ENCODE measurements around the gene KAT2A. TPM values are rescaled to one million over a fixed set of nuclear protein-coding genes. Genes with fewer than 3 reads are reported as not detected.

The KAT2A gene
- total RNA-seq, 2 experiments from 2014 or later, result 25.7 to 26.7 TPM

GRCh38 chr17:42131981-42132432 is 10.8 kb upstream of the KAT2A start:
- H3K36me3 Mint-ChIP-seq (ENCODE audit: low read depth), result peaks cover 66% of the 10 kb centered on the region

DNA sequence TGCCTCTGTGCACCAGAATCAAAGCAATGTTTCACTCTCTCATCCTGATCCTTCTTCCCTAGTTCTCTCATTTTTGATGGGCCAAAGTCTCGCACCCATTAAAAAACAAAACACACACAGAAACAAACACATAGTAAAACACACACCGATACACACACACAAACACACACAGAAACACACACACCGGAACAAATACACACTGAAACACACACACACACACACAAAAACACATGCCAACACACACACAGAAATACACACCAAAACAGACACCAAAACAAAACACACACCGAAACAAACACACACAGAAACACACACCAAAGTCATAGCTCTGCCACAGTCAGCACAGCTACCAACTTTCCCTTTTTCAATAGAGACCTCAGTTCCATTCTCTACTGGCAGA is 10.1 kb upstream of the KAT2A start:
- Mint-ChIP-seq H3K36me3 (ENCODE audit: low read depth) (peaks cover 66% of the 10 kb centered on the region), H3K4me1 (peaks cover 53% of the 10 kb centered on the region), H3K27me3 (no peaks in the 10 kb centered on the region), H3K9me3 (no peaks in the 10 kb centered on the region), H3K27ac (peak overlapping the region; percentile 44), H3K4me3 (no peak overlapping the region)
- ChIA-PET POLR2A (interaction anchor here (1.8 kb wide), 1 partner anchor 11 kb away, joined by 9 read pairs; no protein-coding TSS in a partner anchor), CTCF (interaction anchor here (1.1 kb wide), 1 partner anchor 63 kb away, joined by 3 read pairs; no protein-coding TSS in a partner anchor)
- DNase-seq, result no peak

More at GRCh38 chr17:42131981-42132432, 10.8 kb upstream of the KAT2A start:
- no peaks in the 10 kb centered on the region for H3K9me3 Mint-ChIP-seq
- POLR2A ChIA-PET, result interaction anchor here (1.2 to 3.3 kb wide), 3 partner anchors 11 to 20 kb away, joined by 3 to 10 read pairs (median 6); partner anchors contain the start of genes DHX58 and KAT2A
- H3K27me3 Mint-ChIP-seq, result no peaks in the 10 kb centered on the region
- H3K4me1 Mint-ChIP-seq, result peaks cover 58% of the 10 kb centered on the region
- no peak for DNase-seq
- CTCF ChIA-PET, result interaction anchor here (0.8 to 1.1 kb wide), 3 partner anchors 50 to 90 kb away, joined by 3 read pairs; no protein-coding TSS in a partner anchor
- H3K4me3 Mint-ChIP-seq, result no peak overlapping the region
- H3K27ac Mint-ChIP-seq, result peak overlapping the region; percentile 44

GRCh38 chr17:42130310-42130936 is 9.3 kb upstream of the KAT2A start:
- POLR2A ChIA-PET, result interaction anchor here (0.8 to 1.8 kb wide), 4 partner anchors 9 to 113 kb away, joined by 3 to 9 read pairs (median 6); partner anchors contain the start of genes DHX58 and DNAJC7
- Mint-ChIP-seq H3K9me3 (no peaks in the 10 kb centered on the region), H3K27me3 (no peaks in the 10 kb centered on the region), H3K4me3 (no peak overlapping the region), H3K36me3 (ENCODE audit: low read depth) (peaks cover 68% of the 10 kb centered on the region), H3K4me1 (peaks cover 45% of the 10 kb centered on the region), H3K27ac (peak overlapping the region; percentile 54)
- DNase-seq, result no peak
- CTCF ChIA-PET, result interaction anchor here (0.6 to 1.1 kb wide), 2 partner anchors 167 to 241 kb away, joined by 3 to 5 read pairs; no protein-coding TSS in a partner anchor

- Mint-ChIP-seq H3K4me1 (peaks cover 38% of the 10 kb centered on the region), H3K27me3 (no peaks in the 10 kb centered on the region), H3K27ac (peak overlapping the region; percentile 10), H3K4me3 (no peak overlapping the region), H3K36me3 (ENCODE audit: low read depth) (peaks cover 75% of the 10 kb centered on the region), H3K9me3 (no peaks in the 10 kb centered on the region)
- ChIA-PET POLR2A (interaction anchor here (0.7 to 1.8 kb wide), 5 partner anchors 9 to 112 kb away, joined by 3 to 9 read pairs (median 5); partner anchors contain the start of genes DHX58 and DNAJC7), CTCF (interaction anchor here (1.1 kb wide), 1 partner anchor 166 kb away, joined by 5 read pairs; no protein-coding TSS in a partner anchor)
- no peak for DNase-seq
These were observed 8.1 kb upstream of the KAT2A start for GRCh38 chr17:42129109-42129837.

DNA sequence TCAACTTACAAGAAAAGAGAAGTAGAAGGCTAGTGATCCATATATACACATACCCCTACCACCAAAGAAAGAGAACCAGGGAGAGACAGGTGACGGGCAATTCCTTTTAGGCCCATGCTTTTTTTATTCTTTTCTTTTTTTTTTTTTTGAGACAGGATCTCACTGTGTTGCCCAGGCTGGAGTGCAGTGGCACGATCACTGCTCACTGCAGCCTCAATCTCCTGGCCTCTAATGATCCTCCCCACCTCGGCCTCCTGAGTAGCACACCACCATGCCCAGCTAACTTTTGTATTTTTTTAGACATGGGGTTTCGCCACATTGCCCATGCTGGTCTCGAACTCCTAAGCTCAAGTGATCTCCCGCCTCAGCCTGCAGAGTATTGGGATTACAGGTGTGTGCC is 6.2 kb upstream of the KAT2A start:
- ChIA-PET CTCF (no interaction called here), POLR2A (interaction anchor here (1.2 kb wide), 1 partner anchor 15 kb away, joined by 7 read pairs; the partner anchor contains the start of gene DHX58)
- peaks cover 20% of the 10 kb centered on the region for H3K4me1 Mint-ChIP-seq
- H3K27me3 Mint-ChIP-seq, result no peaks in the 10 kb centered on the region
- H3K9me3 Mint-ChIP-seq, result no peaks in the 10 kb centered on the region
- H3K4me3 Mint-ChIP-seq, result no peak overlapping the region
- H3K36me3 Mint-ChIP-seq (ENCODE audit: low read depth), result peaks cover 68% of the 10 kb centered on the region
- H3K27ac Mint-ChIP-seq, result no peak overlapping the region
- no peak for DNase-seq

DNA sequence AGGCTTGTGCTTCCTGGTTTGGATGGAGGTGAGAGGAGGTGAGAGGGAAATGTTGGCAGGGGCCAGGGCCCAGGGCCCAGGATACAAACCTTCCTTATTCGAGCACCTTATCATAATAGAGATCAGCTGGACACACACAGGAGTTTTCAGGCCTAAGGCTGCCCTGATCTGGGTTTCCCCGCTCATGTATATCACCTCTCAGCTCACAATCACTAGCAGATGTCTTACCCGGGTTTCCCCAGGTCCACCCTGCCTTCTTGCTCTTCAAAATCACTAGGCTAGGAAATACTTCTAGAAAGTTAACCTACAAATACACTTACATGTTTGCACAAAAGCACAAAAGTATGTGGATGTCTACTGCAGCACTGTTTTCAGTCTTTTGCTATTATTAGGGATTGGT is 5.7 kb upstream of the KAT2A start:
- H3K27ac Mint-ChIP-seq, result no peak overlapping the region
- POLR2A ChIA-PET, result no interaction called here
- CTCF ChIA-PET, result no interaction called here

DNA sequence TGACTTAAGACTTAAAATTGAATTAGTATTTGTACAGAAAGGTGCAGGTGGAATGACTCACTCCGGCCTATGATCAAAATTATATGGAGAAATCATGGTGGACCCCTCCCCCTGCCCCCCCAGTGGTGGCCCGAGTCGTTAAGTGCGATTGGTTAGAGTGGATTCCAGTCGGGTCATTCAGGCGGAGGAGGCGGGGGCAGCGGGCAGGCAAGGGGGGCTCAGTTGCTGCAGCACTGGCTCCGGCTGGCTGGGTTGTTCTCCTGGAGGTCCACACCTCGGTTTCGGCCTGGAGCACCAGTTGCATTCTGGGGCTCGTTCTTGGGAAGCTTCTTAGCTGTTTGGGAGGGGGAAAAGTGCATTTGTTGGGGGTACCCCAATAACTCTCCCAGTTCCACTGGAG is 4.4 kb upstream of the KAT2A start:
- ChIA-PET CTCF (no interaction called here), POLR2A (interaction anchor here (0.5 kb wide), 1 partner anchor 189 kb away, joined by 3 read pairs; no protein-coding TSS in a partner anchor)
- DNase-seq, result no peak
- Mint-ChIP-seq H3K27me3 (no peaks in the 10 kb centered on the region), H3K27ac (no peak overlapping the region), H3K4me1 (peaks cover 9% of the 10 kb centered on the region), H3K36me3 (ENCODE audit: low read depth) (peaks cover 59% of the 10 kb centered on the region), H3K9me3 (no peaks in the 10 kb centered on the region), H3K4me3 (no peak overlapping the region)

More for the DNA sequence above, 5.7 kb upstream of the KAT2A start:
- H3K4me3 Mint-ChIP-seq, result no peak overlapping the region
- no peaks in the 10 kb centered on the region for H3K27me3 Mint-ChIP-seq
- no peaks in the 10 kb centered on the region for H3K9me3 Mint-ChIP-seq
- H3K4me1 Mint-ChIP-seq, result peaks cover 14% of the 10 kb centered on the region
- DNase-seq, result no peak
- H3K36me3 Mint-ChIP-seq (ENCODE audit: low read depth), result peaks cover 68% of the 10 kb centered on the region

GRCh38 chr17:42124256-42124655 is 3.1 kb upstream of the KAT2A start:
- POLR2A ChIA-PET, result interaction anchor here (1.2 kb wide), 1 partner anchor 12 kb away, joined by 3 read pairs; the partner anchor contains the start of gene DHX58
- Mint-ChIP-seq H3K27me3 (no peaks in the 10 kb centered on the region), H3K4me1 (peaks cover 17% of the 10 kb centered on the region), H3K36me3 (ENCODE audit: low read depth) (peaks cover 47% of the 10 kb centered on the region), H3K27ac (no peak overlapping the region), H3K9me3 (no peaks in the 10 kb centered on the region), H3K4me3 (no peak overlapping the region)
- no peak for DNase-seq
- CTCF ChIA-PET, result interaction anchor here (0.7 to 0.8 kb wide), 3 partner anchors 23 to 849 kb away, joined by 3 to 4 read pairs (median 3); no protein-coding TSS in a partner anchor

DNA sequence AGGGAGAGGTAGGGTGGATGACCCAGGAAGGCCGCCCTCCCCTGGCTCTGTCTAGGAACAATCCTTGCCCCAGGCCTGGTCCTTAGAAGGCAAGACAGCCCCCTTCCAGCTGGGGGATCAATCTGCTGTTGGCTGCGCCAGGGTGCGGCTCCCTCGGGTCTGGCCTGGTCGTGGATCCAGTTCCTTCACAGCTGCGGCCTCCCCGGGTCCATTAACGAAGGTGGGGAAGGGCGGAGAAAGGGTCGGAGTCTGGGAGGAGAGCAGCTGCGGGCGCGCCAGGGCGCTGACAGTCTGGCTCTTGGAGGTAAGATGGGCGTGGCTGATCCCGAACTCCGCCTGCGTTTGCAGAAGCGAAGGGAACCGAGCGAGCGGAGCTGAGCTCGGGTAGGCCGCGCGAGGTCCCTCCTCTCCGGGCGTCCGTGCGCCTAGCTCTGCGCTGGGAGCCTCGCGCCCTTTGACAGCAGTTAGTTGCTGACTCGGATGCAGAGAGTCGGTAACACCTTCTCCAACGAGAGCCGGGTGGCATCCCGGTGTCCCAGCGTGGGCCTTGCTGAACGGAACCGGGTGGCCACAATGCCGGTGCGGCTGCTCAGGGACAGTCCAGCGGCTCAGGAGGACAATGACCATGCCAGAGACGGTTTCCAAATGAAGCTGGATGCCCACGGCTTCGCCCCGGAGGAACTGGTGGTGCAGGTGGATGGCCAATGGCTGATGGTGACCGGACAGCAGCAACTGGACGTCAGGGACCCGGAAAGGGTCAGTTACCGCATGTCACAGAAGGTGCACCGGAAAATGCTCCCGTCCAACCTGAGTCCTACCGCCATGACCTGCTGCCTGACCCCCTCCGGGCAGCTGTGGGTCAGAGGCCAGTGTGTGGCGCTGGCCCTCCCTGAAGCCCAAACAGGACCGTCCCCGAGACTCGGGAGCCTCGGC is 1.5 kb upstream of the KAT2A start, which contains the start of gene HSPB9:
HSPB9 (plus strand) TSS at position 434 of the 933 bp plus-strand sequence; CDS start at position 481, 47 bp downstream.
- no peaks in the 10 kb centered on the region for H3K9me3 Mint-ChIP-seq
- peaks cover 29% of the 10 kb centered on the region for H3K4me1 Mint-ChIP-seq
- ChIA-PET POLR2A (interaction anchor here (0.9 to 5.4 kb wide), 3 partner anchors 10 to 106 kb away, joined by 4 to 47 read pairs (median 41); partner anchors contain the start of genes DHX58 and DNAJC7), CTCF (no interaction called here)
- no peak for DNase-seq
- peaks cover 33% of the 10 kb centered on the region for H3K36me3 Mint-ChIP-seq (ENCODE audit: low read depth)
- H3K4me3 Mint-ChIP-seq, result peak within 1 kb of the TSS; percentile 61
- H3K27me3 Mint-ChIP-seq, result no peaks in the 10 kb centered on the region
- H3K27ac Mint-ChIP-seq, result no peak within 1 kb of the TSS

DNA sequence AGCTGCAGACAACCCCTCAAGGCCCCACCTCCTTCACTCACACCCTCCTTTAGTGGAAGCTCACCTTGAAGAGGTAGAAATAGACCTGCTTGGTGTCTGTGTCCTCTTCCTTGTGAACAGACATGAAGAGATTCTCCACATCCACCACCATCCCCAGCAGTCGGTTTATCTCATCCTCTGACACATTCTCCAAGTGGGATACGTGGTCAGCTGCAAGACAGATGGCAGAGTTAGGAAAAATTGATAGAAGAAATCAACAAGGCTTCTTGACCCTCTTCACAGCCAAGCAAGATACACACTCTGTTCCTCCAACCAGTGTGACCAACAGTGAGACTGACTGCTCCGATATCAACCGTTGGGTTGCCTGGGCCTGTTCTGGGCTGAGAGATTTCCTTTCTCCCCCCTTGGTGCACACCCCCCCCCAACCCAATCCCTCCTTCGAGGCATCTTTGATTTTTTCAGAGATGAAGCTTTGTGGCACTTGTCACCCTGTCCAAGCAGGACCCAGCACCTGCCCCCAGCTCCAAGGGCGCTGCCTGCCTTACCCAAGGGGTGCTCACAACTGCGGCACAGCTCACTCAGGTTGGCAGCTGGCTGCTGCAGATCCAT is 902 bp downstream of the KAT2A start:
- Mint-ChIP-seq H3K4me1 (peaks cover 42% of the 10 kb centered on the region), H3K4me3 (peak overlapping the region; percentile 61), H3K36me3 (ENCODE audit: low read depth) (peaks cover 24% of the 10 kb centered on the region), H3K9me3 (no peaks in the 10 kb centered on the region), H3K27me3 (no peaks in the 10 kb centered on the region), H3K27ac (peak overlapping the region; percentile 54)
- ChIA-PET CTCF (interaction anchor here (0.6 to 4.5 kb wide), 9 partner anchors 12 to 286 kb away, joined by 3 to 32 read pairs (median 4); partner anchors contain the start of gene KCNH4), POLR2A (interaction anchor here (0.7 to 5.4 kb wide), 18 partner anchors 9 to 268 kb away, joined by 3 to 47 read pairs (median 5); partner anchors contain the start of genes CNP, DHX58, DNAJC7 and GHDC)
- no peak for DNase-seq

GRCh38 chr17:42119301-42119700 is 1.9 kb downstream of the KAT2A start:
- H3K27me3 Mint-ChIP-seq, result no peaks in the 10 kb centered on the region
- no peaks in the 10 kb centered on the region for H3K9me3 Mint-ChIP-seq
- H3K36me3 Mint-ChIP-seq (ENCODE audit: low read depth), result peaks cover 22% of the 10 kb centered on the region
- no peak overlapping the region for H3K4me3 Mint-ChIP-seq
- ChIA-PET POLR2A (interaction anchor here (1.2 to 5.4 kb wide), 5 partner anchors 8 to 102 kb away, joined by 3 to 47 read pairs (median 8); partner anchors contain the start of genes DHX58, DNAJC7, GHDC and NKIRAS2), CTCF (interaction anchor here (0.8 to 4.5 kb wide), 11 partner anchors 11 to 157 kb away, joined by 3 to 32 read pairs (median 4); partner anchors contain the start of genes GHDC, KCNH4 and NKIRAS2)
- no peak for DNase-seq
- H3K4me1 Mint-ChIP-seq, result peaks cover 49% of the 10 kb centered on the region
- no peak overlapping the region for H3K27ac Mint-ChIP-seq
